DMS53 (cell line): Measurements from ENCODE around the gene DNM3.
"Not testable (repeated sequence)": the region's sequence is repeated elsewhere in the genome, so short reads cannot be mapped to it uniquely, and the experiment has no call there.

Experiments
- DNase-seq: peaks from one replicate; lab custom pipeline; 2025; lab: John Stamatoyannopoulos, UW

The DNM3 gene

GRCh38 chr1:171841050-171841910 lies at the start of gene DNM3:
Gene DNM3 (plus strand): TSS chr1:171841498. CDS start chr1:171841657, 159 bp downstream.
- peak; percentile 89 for DNase-seq

- DNase-seq, result no peak
Observed at GRCh38 chr1:171792656-171793369, 48.5 kb upstream of the DNM3 start.

GRCh38 chr1:171793636-171794035 lies 47.7 kb upstream of the DNM3 start:
- DNase-seq, result no peak

GRCh38 chr1:171794085-171794484 lies 47.2 kb upstream of the DNM3 start:
- DNase-seq, result no peak

- no peak for DNase-seq
Observed at GRCh38 chr1:171796592-171796991, 44.7 kb upstream of the DNM3 start.

- DNase-seq, result no peak
Observed at GRCh38 chr1:171798311-171798710, 43.0 kb upstream of the DNM3 start.

GRCh38 chr1:171798765-171799164 lies 42.5 kb upstream of the DNM3 start:
- no peak for DNase-seq

GRCh38 chr1:171799166-171799565 lies 42.1 kb upstream of the DNM3 start:
- DNase-seq, result no peak

GRCh38 chr1:171799698-171800097 lies 41.6 kb upstream of the DNM3 start:
- not testable (repeated sequence) for DNase-seq

GRCh38 chr1:171800342-171800741 lies 41.0 kb upstream of the DNM3 start:
- DNase-seq, result peak; percentile 38

- DNase-seq, result no peak
Observed at GRCh38 chr1:171800851-171801250, 40.4 kb upstream of the DNM3 start.

- DNase-seq, result peak; percentile 81
Observed at GRCh38 chr1:171801487-171801891, 39.8 kb upstream of the DNM3 start.

- DNase-seq, result peak; percentile 8
Observed at GRCh38 chr1:171802207-171802606, 39.1 kb upstream of the DNM3 start.

- no peak for DNase-seq
Observed at GRCh38 chr1:171803045-171803444, 38.3 kb upstream of the DNM3 start.

GRCh38 chr1:171803461-171804022 lies 37.8 kb upstream of the DNM3 start:
- no peak for DNase-seq

- DNase-seq, result peak; percentile 18
Observed at GRCh38 chr1:171805395-171806115, 35.7 kb upstream of the DNM3 start.

GRCh38 chr1:171807556-171807955 lies 33.7 kb upstream of the DNM3 start:
- DNase-seq, result no peak

GRCh38 chr1:171809834-171810233 lies 31.5 kb upstream of the DNM3 start:
- peak; percentile 14 for DNase-seq

GRCh38 chr1:171811672-171812071 lies 29.6 kb upstream of the DNM3 start:
- no peak for DNase-seq

- no peak for DNase-seq
Observed at GRCh38 chr1:171814692-171815091, 26.6 kb upstream of the DNM3 start.

- DNase-seq, result no peak
Observed at GRCh38 chr1:171816300-171816901, 24.9 kb upstream of the DNM3 start.
